GM12864 (cell line): ENCODE data around the gene DYNLT2.

ENCODE experiments used
- DNase-seq: peaks from one replicate; pipeline ENCODE4 v3.0.0-alpha.2; 2011; ENCODE audit warnings: low read depth
- H3K4me3 ChIP-seq: 2 replicates; pipeline ENCODE4 v1.5.1; 2011; ENCODE audit warnings: mild to moderate bottlenecking, low read depth, low read length, control low read depth
- CTCF ChIP-seq: IDR thresholded peaks from 2 replicates; pipeline ENCODE4 v1.5.1; 2011; ENCODE audit warnings: low read depth, mild to moderate bottlenecking, moderate library complexity, low read length, control low read depth, inconsistent platforms; ENCODE audit errors: missing control alignments

The DYNLT2 gene

GRCh38 chr6:169794317-169795055 lies 43.1 kb upstream of the DYNLT2 start:
- no peak for TF ChIP-seq CTCF
- no peak for DNase-seq
- no peak overlapping the region for H3K4me3 ChIP-seq

- no peak overlapping the region for H3K4me3 ChIP-seq
- TF ChIP-seq CTCF = no peak
- no peak for DNase-seq
These were observed 42.0 kb upstream of the DYNLT2 start for GRCh38 chr6:169793408-169793807.

GRCh38 chr6:169792306-169793015 lies 41.1 kb upstream of the DYNLT2 start:
- DNase-seq = no peak
- H3K4me3 ChIP-seq = no peak overlapping the region
- no peak for TF ChIP-seq CTCF

- TF ChIP-seq CTCF = no peak
- DNase-seq = no peak
- no peak overlapping the region for H3K4me3 ChIP-seq
These were observed 40.4 kb upstream of the DYNLT2 start for GRCh38 chr6:169791721-169792131.

GRCh38 chr6:169789944-169790927 lies 38.9 kb upstream of the DYNLT2 start:
- TF ChIP-seq CTCF = peak; percentile 94
- H3K4me3 ChIP-seq = peak overlapping the region; percentile 27
- DNase-seq = no peak

- H3K4me3 ChIP-seq = no peak overlapping the region
- DNase-seq = no peak
- TF ChIP-seq CTCF = no peak
These were observed 38.0 kb upstream of the DYNLT2 start for GRCh38 chr6:169789146-169789943.
